ENCODE measurements around the gene MRPS2. TPM values are rescaled to one million over a fixed set of nuclear protein-coding genes. Genes with fewer than 3 reads are reported as not detected.
"Not testable (repeated sequence)": the region's sequence is repeated elsewhere in the genome, so short reads cannot be mapped to it uniquely, and the experiment has no call there.

Gene MRPS2
- total RNA-seq, 1 donor from 2014 or later = 9.5 TPM

DNA sequence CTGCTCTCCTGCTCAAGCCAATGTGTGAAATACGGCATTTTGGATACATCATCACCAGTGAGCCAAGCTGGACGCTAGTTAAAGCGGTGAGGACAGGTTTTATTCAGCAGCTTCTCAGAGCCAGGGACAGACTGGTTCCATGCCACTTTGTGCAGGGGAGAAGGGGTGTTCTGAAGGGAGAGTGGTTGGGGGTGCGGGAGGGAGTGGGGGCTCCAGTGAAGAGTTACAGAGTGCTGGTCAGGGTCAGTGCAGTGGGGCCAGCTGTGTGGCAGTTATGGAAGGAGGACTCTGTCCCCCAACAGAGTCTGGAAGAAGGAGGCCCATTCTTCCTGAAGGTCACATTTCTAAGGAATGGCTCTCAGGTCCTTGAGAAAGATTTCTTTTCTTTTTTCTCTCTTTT, 34.3 kb downstream of the MRPS2 start:
- DNase-seq = not testable (repeated sequence)

- not testable (repeated sequence) for DNase-seq
These were observed 35.1 kb downstream of the MRPS2 start for GRCh38 chr9:135535631-135536030.

DNA sequence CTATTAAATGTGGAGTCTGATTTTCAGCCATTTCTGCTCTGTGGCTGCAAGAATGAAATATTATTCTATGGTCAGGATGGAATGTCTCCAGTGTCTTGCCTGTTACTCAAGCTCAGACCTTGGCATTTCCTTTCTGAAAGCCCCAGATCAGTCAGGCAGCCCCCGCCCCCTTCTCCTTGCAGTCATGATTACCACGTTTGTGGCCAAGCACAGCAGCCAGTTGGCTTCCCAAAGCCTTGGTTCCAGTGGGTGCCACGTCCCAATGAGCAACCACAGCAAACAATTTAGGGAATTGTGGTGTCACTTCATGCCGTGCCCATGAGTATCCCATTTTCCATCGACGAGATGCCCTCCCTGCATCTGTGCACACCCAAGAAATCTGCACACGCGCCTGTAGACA, 35.7 kb downstream of the MRPS2 start:
- no peak for DNase-seq

- not testable (repeated sequence) for DNase-seq
These were observed 42.9 kb downstream of the MRPS2 start for GRCh38 chr9:135543262-135543894.

DNA sequence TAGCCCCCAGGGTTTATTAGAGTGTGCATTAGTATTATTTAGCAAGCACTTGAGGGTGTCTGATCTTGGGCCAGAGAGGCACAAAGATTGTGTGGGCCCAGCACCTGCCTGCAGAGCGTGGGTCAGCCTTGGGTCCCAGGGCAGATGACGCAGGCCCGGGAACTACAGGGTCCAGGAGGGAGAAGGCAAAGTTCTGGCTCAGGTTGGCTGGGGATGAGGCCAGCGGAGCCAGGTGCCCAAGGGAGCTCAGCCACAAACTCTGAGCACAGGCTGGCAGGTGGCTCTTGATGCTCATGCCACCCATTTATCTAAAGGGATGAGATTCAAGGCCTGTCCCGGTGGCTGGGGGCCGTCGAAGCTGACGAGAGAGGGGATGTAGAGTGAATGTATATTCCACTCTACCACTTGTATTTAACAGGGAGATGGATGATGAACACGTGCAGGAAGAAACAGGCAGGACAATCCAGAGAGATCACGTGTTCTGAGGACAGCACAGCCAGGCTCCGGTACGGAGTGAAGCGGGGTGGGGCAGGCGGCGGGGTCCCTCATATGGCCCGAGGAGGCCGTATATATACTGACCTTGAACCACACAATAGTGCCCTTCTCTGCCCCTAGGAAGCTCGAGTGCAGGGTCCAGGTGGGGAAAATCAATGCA, 44.6 kb downstream of the MRPS2 start:
- DNase-seq = no peak

- not testable (repeated sequence) for DNase-seq
These were observed 45.2 kb downstream of the MRPS2 start, which contains the start of gene OBP2A for GRCh38 chr9:135545646-135546176. OBP2A (plus strand) TSS chr9:135546126; CDS start chr9:135546181, 55 bp downstream.

DNA sequence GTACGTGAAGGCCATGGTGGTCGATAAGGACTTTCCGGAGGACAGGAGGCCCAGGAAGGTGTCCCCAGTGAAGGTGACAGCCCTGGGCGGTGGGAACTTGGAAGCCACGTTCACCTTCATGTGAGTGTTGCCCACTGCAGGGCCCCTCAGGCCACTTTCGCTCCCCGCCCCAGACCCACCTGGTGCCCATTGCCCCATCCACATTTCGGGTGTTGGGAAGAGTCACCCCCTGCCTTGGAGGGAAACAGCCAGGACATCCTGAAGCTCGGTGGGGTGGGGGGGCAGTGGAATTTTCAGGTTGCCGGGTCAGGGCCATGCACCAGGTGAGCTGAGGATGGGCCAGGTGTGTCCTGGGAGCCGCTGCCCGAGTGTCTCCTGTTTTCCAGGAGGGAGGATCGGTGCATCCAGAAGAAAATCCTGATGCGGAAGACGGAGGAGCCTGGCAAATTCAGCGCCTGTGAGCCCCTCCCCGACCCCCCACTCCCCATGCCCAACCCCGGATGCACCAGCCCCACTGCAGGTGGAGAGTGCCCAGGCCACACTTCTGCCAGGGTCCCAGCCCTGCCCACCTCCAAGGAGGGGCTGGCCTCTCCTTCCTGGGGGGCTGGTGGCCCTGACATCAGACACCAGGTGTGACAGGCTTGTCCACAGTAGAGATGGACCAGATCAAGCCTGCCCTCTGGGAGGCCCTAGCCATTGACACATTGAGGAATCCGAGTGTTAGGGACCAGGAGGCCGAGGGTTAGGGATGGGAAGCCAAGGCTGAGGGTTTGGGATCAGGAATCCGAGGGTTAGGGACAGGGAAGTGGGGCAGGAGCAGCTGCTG, 46.5 kb downstream of the MRPS2 start:
- not testable (repeated sequence) for DNase-seq

- no peak for DNase-seq
These were observed 47.6 kb downstream of the MRPS2 start for GRCh38 chr9:135547756-135548736.

GRCh38 chr9:135549478-135550343, 49.2 kb downstream of the MRPS2 start:
- DNase-seq = not testable (repeated sequence)

DNA sequence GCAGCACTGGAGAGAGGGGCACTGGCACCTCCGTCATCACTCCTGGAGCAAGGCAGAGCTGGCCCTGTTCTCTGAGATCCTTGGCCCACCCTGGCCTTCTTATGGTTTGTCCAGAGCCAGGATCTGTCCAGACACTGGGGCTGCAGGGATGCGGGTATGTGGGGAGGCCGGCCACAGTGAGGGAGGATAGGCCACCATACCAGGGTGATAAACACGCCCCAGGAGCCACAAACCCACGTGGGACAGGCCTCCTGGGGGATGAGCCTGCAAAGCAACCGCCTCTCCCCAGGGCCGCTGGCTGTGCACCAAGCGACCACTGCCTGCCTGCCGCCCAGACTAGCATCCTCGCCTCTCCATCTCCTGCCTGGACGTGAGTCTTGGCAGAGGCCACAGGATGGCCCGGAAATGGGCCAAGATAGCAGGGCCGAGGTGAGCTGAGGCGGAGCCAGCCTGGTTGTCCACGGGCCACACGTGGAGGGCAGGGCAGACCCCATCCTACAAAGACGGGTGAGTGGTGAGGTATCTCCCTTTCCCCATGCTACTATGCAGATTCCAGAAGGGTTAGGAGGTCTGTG, 49.9 kb downstream of the MRPS2 start:
- no peak for DNase-seq

DNA sequence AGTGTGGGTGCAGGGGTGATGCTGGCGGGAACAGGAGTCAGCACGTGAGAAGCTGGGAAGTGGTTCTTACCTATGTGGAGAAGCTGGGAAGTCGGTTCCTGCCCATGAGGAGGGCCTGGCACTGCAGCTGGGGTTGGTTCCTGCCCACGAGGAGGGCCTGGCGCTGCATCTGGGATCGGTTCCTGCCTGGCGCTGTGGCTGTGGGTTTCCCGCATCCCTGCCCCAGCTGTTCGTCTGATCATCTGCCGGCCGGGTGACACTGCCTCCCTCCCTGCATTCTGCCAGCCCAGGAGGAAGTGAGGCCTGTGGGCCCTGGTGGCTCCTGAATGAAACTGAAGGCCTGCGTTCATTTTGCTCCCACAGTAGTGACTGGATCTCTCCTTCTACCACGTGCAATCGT, 50.5 kb downstream of the MRPS2 start:
- DNase-seq = no peak

DNA sequence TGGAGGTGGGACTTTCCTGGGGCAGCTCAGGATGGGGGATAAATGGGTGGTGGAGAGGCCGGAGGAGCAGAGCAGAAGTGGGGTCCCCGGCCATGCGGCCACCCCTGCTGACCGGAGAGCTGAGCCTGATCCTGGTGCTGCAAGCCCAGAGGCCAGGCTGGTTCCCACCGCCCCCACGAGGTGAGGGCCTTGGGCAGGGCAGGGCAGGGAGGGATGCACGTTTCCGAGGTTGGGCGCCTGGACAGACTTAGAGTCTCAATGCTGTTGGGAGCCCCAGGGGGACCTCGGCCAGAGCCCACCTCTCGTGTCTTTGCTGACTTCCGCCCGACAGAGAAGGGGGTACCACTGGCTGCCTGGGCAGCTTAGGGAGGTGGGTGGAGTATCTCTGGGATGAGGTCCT, 51.0 kb downstream of the MRPS2 start:
- DNase-seq = no peak

DNA sequence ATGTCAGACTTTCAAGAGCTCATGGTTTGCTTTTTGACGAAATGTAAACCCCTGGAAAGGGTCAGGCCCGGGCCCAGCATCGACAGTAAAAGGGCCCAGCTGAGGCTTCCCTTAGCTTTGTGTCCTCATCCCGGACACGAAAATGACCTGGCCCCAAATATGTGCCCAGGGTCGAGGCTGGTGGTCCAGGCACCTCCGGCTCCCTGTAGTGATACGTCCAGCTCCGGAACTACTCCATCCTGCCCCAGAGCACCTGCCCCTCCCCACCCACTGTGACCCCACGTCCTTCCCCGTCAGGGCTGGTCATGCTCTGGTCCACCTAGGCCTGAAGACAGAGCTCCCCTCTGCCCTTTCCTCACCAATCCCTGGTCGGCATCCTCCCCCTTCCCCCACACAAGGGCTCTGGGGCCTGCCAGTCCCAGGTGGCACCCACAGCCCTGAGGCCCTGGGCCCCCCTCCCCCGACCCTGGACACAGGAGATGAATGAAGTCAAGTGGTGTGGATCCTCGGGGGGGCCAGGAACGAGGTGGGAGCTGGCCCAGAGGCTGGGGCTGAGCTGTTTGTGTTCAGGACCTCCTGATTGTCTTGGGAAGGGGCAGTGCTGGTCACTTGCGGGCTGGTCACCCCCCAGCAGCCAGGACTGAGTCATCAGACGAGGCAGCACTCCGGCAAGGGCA, 51.7 kb downstream of the MRPS2 start:
- no peak for DNase-seq

- DNase-seq = no peak
These were observed 52.3 kb downstream of the MRPS2 start for GRCh38 chr9:135552698-135553171.

Other genes starting within 250 kb of the MRPS2 start
- gene PPP1R26, start 20.9 kb upstream of the MRPS2 start, total RNA-seq = 6.8 TPM
- not detected for gene LCN1, start 20.8 kb downstream of the MRPS2 start, total RNA-seq
- gene OBP2A, start 45.4 kb downstream of the MRPS2 start, total RNA-seq = not detected
- gene PAEP, start 61.1 kb downstream of the MRPS2 start, total RNA-seq = not detected
- gene GLT6D1, start 138.9 kb downstream of the MRPS2 start, total RNA-seq = not detected
- gene LCN9, start 162.6 kb downstream of the MRPS2 start, total RNA-seq = not detected
- gene SOHLH1, start 198.8 kb downstream of the MRPS2 start, total RNA-seq = not detected
- gene KCNT1, start 201.5 kb downstream of the MRPS2 start, total RNA-seq = 0.39 TPM